Measurements from ENCODE around the gene ZC3H12D.
"Not testable (repeated sequence)": the region's sequence is repeated elsewhere in the genome, so short reads cannot be mapped to it uniquely, and the experiment has no call there.

- not testable (repeated sequence) for TF ChIP-seq CTCF (IDR thresholded peaks at IDR 0.05; ENCODE audit: low read length); EZH2 (optimal IDR thresholded peaks at IDR 0.05; ENCODE audit: low read depth, low read length); EZH2phosphoT487 (IDR thresholded peaks at IDR 0.05; ENCODE audit: low read length)
These were observed 10.7 kb upstream of the ZC3H12D start for GRCh38 chr6:149495349-149496016.

Data from MM.1S (cell line).